GM18519 (cell line): ENCODE measurements around the gene OR13J1.
A peak's percentile ranks its signal among the peaks of the same experiment; 100 is the strongest.

ENCODE experiments used
- ATAC-seq: cut with Tn5 transposase; IDR thresholded peaks from one replicate; pipeline ENCODE4 v1.9.1; 2021; ENCODE audit warnings: mild to moderate bottlenecking, moderate library complexity; ENCODE audit not compliant: unreplicated experiment, low FRiP score

OR13J1 gene

GRCh38 chr9:35835766-35836165, 34.4 kb downstream of the OR13J1 start:
- ATAC-seq = no peak

- no peak for ATAC-seq
Observed at GRCh38 chr9:35835216-35835632, 35.0 kb downstream of the OR13J1 start.

DNA sequence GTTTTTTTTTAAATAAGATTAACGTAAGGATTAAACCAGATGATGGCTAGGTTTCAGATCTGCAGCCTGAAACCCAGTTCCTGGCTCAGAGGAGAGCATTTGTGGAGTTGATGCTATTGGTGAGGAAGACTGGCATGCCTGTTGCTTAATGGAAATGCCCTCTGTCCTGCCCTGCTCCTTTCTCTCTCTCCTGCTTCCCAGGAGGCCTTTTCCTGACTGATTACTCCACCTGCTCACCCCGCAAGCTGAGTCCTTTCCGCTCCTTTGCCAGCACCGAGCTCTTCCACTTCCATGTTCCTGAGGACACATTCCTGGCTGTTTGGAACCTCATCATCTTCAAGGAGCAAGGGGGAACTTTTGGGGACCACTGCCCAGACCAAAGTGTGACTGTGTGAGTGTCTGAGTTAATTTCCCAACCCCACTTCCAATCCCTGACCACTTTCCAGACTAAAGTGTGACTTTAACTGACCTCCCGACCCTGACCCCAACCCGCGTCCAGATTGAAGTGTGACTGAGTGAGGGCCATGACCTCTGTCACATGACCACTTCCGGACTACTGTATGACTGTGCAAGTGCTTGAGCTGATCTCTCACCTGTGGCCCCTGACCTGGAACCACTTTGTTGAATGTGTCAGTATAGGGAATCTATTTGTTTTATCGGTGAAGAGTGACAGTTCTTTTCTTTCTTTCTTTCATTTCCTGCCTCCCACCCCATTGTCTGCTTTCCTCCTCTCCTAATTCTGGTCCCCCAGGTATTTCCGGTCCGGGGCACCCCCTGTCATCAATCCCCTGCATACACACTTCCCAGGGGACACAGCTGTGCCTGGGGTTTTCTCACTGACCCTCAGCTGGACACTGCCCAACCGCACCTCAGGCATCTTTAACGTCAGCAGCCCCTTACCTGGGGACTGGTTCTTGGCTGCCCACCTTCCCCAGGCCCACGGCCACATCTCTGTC, 35.7 kb downstream of the OR13J1 start:
- ATAC-seq = no peak

DNA sequence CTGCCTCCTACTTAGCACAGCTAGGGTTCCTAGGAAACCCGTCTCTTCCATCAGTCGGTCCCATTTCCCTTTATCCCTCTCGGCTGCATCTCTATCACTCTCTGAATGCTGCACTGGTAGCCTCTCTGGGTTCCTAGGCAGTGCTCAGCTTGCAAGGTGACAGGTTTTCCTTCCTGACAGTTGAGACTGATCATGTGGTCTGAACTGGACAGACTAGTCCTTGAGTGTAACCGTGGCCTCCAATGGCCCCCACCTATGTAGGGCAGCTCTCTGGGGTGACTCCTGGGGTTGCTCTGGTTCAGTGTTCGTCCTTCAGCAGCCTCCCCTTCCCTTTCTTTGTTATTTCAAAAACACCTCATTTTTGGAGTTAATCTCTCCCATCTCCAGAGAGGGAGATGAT, 37.4 kb downstream of the OR13J1 start:
- ATAC-seq = no peak

GRCh38 chr9:35831040-35831439, 39.2 kb downstream of the OR13J1 start:
- ATAC-seq = no peak

DNA sequence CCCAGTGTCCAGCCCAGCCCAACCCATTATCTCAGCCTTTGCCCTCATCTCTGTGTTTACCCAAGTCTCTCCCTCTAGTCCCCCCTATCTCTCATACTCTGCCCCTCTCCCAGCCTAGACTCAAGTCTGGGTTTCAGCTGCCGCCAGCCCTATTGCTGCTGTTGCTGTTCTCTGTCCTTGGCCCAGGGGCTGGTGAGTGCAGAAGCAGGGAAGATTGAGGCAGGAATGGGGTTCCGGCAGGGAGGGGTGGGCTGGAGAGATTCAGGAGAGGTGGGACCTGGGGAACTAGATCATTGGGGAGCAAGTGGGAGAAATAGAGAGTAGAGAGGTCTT, 40.5 kb downstream of the OR13J1 start:
- ATAC-seq = no peak

- peak; percentile 31 for ATAC-seq
Observed at GRCh38 chr9:35829084-35829763, 41.0 kb downstream of the OR13J1 start, which contains the start of gene TMEM8B. Gene TMEM8B, plus strand, starts transcription at chr9:35829228. Its CDS starts 220 bp downstream, at chr9:35829448.

DNA sequence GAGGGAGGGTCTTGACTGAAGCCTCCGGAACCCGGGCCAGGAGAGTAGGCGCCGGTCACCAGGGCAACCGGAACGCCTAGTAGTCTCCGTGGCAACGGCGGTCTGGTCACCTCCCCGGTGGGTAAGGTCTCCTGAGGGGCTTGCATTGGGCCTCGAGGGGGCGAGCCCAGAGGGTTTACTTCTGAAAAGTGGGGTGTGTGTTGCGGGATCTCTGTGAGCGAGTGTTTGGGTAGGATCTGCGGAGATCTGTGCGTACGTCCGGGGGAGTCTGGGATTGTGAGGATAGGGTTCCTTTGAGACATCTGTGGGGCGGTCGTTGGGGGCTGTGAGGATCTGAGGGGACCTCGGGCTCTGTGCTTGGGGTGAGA, 41.5 kb downstream of the OR13J1 start, which contains the start of gene FAM221B:
TSS of gene FAM221B (minus strand) at position 17 of the 368 bp plus-strand sequence. CDS start 2,571 bp downstream, outside the sequence.
- no peak for ATAC-seq

GRCh38 chr9:35827486-35827885, 42.7 kb downstream of the OR13J1 start:
- no peak for ATAC-seq

GRCh38 chr9:35826071-35826701, 44.0 kb downstream of the OR13J1 start:
- ATAC-seq = no peak

GRCh38 chr9:35822926-35823325, 47.3 kb downstream of the OR13J1 start:
- ATAC-seq = no peak

DNA sequence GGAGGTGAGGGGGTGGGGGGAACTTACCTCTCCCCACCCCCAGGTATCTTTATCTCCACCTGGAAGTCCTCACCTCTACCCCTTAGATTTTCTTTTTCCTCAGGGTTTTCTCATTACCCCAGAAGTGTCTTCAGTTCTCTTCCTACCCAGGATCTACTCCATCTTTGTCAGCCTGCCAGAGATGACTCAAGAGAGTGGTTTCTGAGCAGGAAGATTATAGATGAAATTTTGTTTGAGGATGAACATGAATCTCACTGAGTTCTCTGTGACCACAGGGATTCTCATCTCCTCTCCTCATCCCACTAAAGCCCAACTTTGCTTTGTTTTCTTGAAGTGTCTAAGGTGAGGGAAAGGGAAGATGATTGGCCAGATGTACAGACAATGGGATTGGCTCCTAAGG, 50.1 kb downstream of the OR13J1 start:
- ATAC-seq = no peak
